Dedifferentiated amniotic fluid mesenchymal stem cell (primary cell): Measurements from ENCODE around the gene TBX1.
"Not testable (repeated sequence)": the region's sequence is repeated elsewhere in the genome, so short reads cannot be mapped to it uniquely, and the experiment has no call there.

Experiments used
- DNase-seq: peaks from one replicate; pipeline ENCODE4 v3.0.0-alpha.2; 2016; ENCODE audit errors: extremely low spot score

The TBX1 gene

GRCh38 chr22:19765477-19766239 lies 5.1 kb downstream of the TBX1 start:
- DNase-seq = no peak

- no peak for DNase-seq
Observed at GRCh38 chr22:19766240-19766510, 5.6 kb downstream of the TBX1 start.

GRCh38 chr22:19766511-19767426 lies 6.2 kb downstream of the TBX1 start:
- DNase-seq = no peak

- DNase-seq = no peak
Observed at GRCh38 chr22:19767427-19768341, 7.1 kb downstream of the TBX1 start.

GRCh38 chr22:19769393-19769715 lies 8.8 kb downstream of the TBX1 start:
- DNase-seq = no peak

- DNase-seq = no peak
Observed at GRCh38 chr22:19770349-19771220, 10.0 kb downstream of the TBX1 start.

GRCh38 chr22:19772422-19772672 lies 11.8 kb downstream of the TBX1 start:
- DNase-seq = no peak

- DNase-seq = no peak
Observed at GRCh38 chr22:19772673-19773469, 12.3 kb downstream of the TBX1 start.

GRCh38 chr22:19773470-19774040 lies 13.0 kb downstream of the TBX1 start:
- no peak for DNase-seq

- no peak for DNase-seq
Observed at GRCh38 chr22:19774628-19775027, 14.1 kb downstream of the TBX1 start.

- DNase-seq = no peak
Observed at GRCh38 chr22:19775496-19776325, 15.1 kb downstream of the TBX1 start.

- DNase-seq = no peak
Observed at GRCh38 chr22:19776433-19777031, 16.0 kb downstream of the TBX1 start.

GRCh38 chr22:19777192-19777591 lies 16.6 kb downstream of the TBX1 start:
- DNase-seq = not testable (repeated sequence)

- no peak for DNase-seq
Observed at GRCh38 chr22:19779011-19779421, 18.4 kb downstream of the TBX1 start.

- no peak for DNase-seq
Observed at GRCh38 chr22:19779685-19780268, 19.2 kb downstream of the TBX1 start.

GRCh38 chr22:19782533-19782932 lies 22.0 kb downstream of the TBX1 start:
- no peak for DNase-seq

- DNase-seq = no peak
Observed at GRCh38 chr22:19783586-19784383, 23.2 kb downstream of the TBX1 start.
